ENCODE results near the gene MYOCOS. TPM values are rescaled to one million over a fixed set of nuclear protein-coding genes. Genes with fewer than 3 reads are reported as not detected.

The MYOCOS gene
- total RNA-seq, 4 donors from 2014 or later: not detected

DNA sequence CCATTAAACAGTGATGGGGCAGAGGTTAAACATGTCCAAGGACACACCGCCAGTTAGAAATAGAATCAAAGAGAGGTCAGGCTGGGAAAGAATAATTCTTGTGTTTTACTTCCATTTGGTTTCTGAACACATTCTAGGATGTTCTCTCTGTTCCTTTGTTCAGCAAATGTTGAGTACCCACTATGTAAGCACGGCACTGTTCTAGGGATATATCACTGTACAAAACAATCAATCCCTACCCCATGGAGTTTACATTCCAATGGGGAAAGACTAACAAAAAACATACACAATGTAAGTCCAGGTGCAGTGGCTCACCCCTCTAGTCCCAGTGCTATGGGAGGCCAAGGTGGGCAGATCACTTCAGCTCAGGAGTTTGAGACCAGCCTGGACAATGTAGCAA lies 6.2 kb downstream of the MYOCOS start:
- H3K27ac ChIP-seq: no peak overlapping the region
- H3K4me3 ChIP-seq: no peak overlapping the region
- H3K4me1 ChIP-seq: no peaks in the 10 kb centered on the region
- no peak for ATAC-seq
- TF ChIP-seq POLR2AphosphoS5 (IDR thresholded peaks at IDR 0.05) (no peak), EP300 (IDR thresholded peaks at IDR 0.05) (no peak), POLR2A (IDR thresholded peaks at IDR 0.05) (no peak)
- TF ChIP-seq, protein P1, sequence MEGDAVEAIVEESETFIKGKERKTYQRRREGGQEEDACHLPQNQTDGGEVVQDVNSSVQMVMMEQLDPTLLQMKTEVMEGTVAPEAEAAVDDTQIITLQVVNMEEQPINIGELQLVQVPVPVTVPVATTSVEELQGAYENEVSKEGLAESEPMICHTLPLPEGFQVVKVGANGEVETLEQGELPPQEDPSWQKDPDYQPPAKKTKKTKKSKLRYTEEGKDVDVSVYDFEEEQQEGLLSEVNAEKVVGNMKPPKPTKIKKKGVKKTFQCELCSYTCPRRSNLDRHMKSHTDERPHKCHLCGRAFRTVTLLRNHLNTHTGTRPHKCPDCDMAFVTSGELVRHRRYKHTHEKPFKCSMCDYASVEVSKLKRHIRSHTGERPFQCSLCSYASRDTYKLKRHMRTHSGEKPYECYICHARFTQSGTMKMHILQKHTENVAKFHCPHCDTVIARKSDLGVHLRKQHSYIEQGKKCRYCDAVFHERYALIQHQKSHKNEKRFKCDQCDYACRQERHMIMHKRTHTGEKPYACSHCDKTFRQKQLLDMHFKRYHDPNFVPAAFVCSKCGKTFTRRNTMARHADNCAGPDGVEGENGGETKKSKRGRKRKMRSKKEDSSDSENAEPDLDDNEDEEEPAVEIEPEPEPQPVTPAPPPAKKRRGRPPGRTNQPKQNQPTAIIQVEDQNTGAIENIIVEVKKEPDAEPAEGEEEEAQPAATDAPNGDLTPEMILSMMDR (IDR thresholded peaks at IDR 0.05): no peak
- peaks cover 0 to 5% (median 0%) of the 10 kb centered on the region in 3 donors for H3K9me3 ChIP-seq
- WGBS, 2 donors (ENCODE audit: low coverage in 1 of 2): 69 to 86% methylated on average over 1 to 2 of the region's 2 CpGs
- H3K27me3 ChIP-seq: no peaks in the 10 kb centered on the region
- no peaks in the 10 kb centered on the region for H3K36me3 ChIP-seq

DNA sequence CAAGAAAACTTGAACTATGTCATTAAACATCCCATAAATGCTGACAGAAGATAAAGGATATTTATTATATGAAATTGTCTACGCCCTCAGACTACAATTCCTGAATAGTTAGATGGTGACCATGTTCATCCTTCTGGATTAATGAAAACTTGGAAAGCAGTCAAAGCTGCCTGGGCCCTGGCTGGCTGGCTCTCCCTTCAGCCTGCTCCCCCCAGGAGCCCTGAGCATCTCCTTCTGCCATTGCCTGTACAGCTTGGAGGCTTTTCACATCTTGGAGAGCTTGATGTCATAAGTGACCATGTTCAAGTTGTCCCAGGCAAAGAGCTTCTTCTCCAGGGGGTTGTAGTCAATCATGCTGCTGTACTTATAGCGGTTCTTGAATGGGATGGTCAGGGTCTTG lies 13.6 kb downstream of the MYOCOS start:
- 50 to 85% methylated on average over 1 of the region's 2 CpGs for WGBS, 2 donors (ENCODE audit: low coverage in 1 of 2)

DNA sequence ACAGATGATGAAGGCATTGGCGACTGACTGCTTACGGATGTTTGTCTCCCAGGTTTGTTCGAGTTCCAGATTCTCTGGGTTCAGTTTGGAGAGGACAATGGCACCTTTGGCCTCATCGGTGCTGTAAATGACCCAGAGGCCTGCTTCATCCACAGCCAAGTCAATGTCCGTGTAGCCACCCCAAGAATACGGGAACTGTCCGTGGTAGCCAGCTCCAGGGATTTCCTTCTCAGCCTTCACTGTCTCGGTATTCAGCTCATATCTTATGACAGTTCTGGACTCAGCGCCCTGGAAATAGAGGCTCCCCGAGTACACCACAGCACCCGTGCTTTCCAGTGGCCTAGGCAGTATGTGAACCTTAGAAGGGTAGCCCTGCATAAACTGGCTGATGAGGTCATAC lies 14.1 kb downstream of the MYOCOS start:
- no peak overlapping the region for H3K27ac ChIP-seq
- no peak overlapping the region for H3K4me3 ChIP-seq
- H3K27me3 ChIP-seq: no peaks in the 10 kb centered on the region
- peaks cover 0 to 50% of the 10 kb centered on the region in 2 donors for H3K36me3 ChIP-seq
- H3K4me1 ChIP-seq: peaks cover 0 to 4% (median 0%) of the 10 kb centered on the region in 3 donors
- peaks cover 0 to 5% (median 0%) of the 10 kb centered on the region in 3 donors for H3K9me3 ChIP-seq
- ATAC-seq: no peak
- WGBS, 2 donors (ENCODE audit: low coverage in 1 of 2): 65% methylated on average over 5 of the region's 11 CpGs; no CpG with 5 or more reads in 1 of the 2 donors
- TF ChIP-seq POLR2A (IDR thresholded peaks at IDR 0.05): no peak
- TF ChIP-seq, protein P1 (IDR thresholded peaks at IDR 0.05): no peak
- no peak for TF ChIP-seq POLR2AphosphoS5 (IDR thresholded peaks at IDR 0.05)
- TF ChIP-seq EP300 (IDR thresholded peaks at IDR 0.05): no peak

More for the DNA sequence above, 13.6 kb downstream of the MYOCOS start:
- TF ChIP-seq POLR2A (IDR thresholded peaks at IDR 0.05): no peak
- no peak for TF ChIP-seq POLR2AphosphoS5 (IDR thresholded peaks at IDR 0.05)
- TF ChIP-seq, protein P1 (IDR thresholded peaks at IDR 0.05): no peak
- no peak for TF ChIP-seq EP300 (IDR thresholded peaks at IDR 0.05)
- no peaks in the 10 kb centered on the region for H3K27me3 ChIP-seq
- H3K4me1 ChIP-seq: no peaks in the 10 kb centered on the region
- ATAC-seq: no peak
- peaks cover 0 to 5% (median 0%) of the 10 kb centered on the region in 3 donors for H3K9me3 ChIP-seq
- H3K27ac ChIP-seq: no peak overlapping the region
- peaks cover 0 to 50% of the 10 kb centered on the region in 2 donors for H3K36me3 ChIP-seq
- no peak overlapping the region for H3K4me3 ChIP-seq

DNA sequence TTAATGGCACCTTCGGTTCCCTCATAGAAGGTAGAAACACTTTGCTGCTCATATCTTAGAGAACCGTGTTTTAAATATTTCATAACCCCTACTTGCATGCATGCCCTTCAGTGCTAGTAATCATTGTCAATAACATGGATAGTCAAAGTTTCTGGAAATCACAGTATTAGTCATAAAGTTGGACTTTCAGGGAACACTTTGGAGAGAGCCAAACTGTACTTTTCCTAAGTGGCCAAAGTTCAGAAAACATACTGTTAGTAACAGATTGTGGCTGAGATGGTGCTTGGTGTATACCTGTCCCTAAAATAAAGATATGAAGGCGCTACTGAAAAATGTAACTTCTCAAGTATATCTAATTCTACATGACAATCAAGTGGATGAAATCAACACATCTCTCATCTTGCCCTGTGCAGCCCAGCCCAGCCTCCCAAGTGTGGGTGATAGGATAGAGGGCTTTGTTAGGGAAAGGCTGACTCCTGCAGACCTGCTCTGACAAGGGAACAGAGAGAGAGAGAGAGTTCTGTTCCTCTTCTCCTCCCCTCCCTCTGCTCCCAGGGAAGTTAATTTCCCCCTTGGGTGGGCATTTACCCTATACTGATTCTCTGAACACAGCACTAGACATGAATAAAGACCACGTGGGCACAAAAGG lies 16.0 kb downstream of the MYOCOS start:
- Histone ChIP-seq H3K36me3 (peaks cover 0 to 50% of the 10 kb centered on the region in 2 donors), H3K4me3 (no peak overlapping the region), H3K27ac (no peak overlapping the region), H3K4me1 (peaks cover 0 to 16% (median 0%) of the 10 kb centered on the region in 3 donors), H3K27me3 (no peaks in the 10 kb centered on the region), H3K9me3 (no peaks in the 10 kb centered on the region)
- WGBS, 2 donors (ENCODE audit: low coverage in 1 of 2): 50 to 75% methylated on average over 2 of the region's 4 CpGs
- ATAC-seq: no peak
- TF ChIP-seq POLR2AphosphoS5 (IDR thresholded peaks at IDR 0.05): peak; percentile 32
- TF ChIP-seq, protein P1 (IDR thresholded peaks at IDR 0.05): no peak

DNA sequence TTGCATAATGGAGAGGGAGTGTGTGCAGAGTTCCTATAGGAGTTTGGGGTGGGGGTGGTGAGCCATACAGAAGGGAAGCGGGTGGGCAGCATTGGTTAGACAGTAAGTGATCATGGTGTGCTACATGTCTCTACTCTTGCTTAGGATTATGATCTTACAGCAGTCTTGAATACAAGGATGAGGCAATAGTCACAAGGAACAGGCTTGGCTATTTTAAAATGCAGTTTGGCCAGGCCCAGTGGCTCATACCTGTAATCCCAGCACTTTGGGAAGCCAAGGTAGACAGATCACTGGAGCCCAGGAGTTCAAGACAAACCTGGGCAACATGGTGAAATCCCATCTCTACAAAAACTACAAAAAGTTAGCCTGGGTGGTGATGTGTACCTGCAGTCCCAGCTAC lies 18.2 kb downstream of the MYOCOS start:
- Histone ChIP-seq H3K27me3 (no peaks in the 10 kb centered on the region), H3K27ac (no peak overlapping the region)
- WGBS, 2 donors (ENCODE audit: low coverage in 1 of 2): 83% methylated on average over 1 of the region's 1 CpG; no CpG with 5 or more reads in 1 of the 2 donors

More for the DNA sequence above, 18.2 kb downstream of the MYOCOS start:
- H3K4me3 ChIP-seq: no peak overlapping the region
- H3K36me3 ChIP-seq: peaks cover 0 to 43% of the 10 kb centered on the region in 2 donors
- H3K9me3 ChIP-seq: no peaks in the 10 kb centered on the region
- TF ChIP-seq EP300 (IDR thresholded peaks at IDR 0.05): no peak
- TF ChIP-seq, protein P1 (IDR thresholded peaks at IDR 0.05): no peak
- TF ChIP-seq POLR2A (IDR thresholded peaks at IDR 0.05): no peak
- no peak for ATAC-seq
- H3K4me1 ChIP-seq: peaks cover 0 to 27% (median 2%) of the 10 kb centered on the region in 3 donors
